GM18499 (cell line): ENCODE measurements around the gene LIM2.
"Not testable (repeated sequence)": the region's sequence is repeated elsewhere in the genome, so short reads cannot be mapped to it uniquely, and the experiment has no call there.

Source experiments
- ATAC-seq: cut with Tn5 transposase; IDR thresholded peaks from one replicate; pipeline ENCODE4 v1.9.1; 2021; ENCODE audit warnings: moderate number of reproducible peaks; ENCODE audit not compliant: insufficient read depth, unreplicated experiment

Gene LIM2

GRCh38 chr19:51397453-51397852 lies 9.7 kb upstream of the LIM2 start:
- ATAC-seq = not testable (repeated sequence)

- no peak for ATAC-seq
Observed at GRCh38 chr19:51396175-51396574, 8.4 kb upstream of the LIM2 start.

- peak; percentile 66 for ATAC-seq
Observed at GRCh38 chr19:51394050-51394836, 6.5 kb upstream of the LIM2 start.

GRCh38 chr19:51392701-51393100 lies 4.9 kb upstream of the LIM2 start:
- ATAC-seq = no peak

GRCh38 chr19:51391073-51391611 lies 3.4 kb upstream of the LIM2 start:
- ATAC-seq = no peak

GRCh38 chr19:51389143-51389542 lies 1.4 kb upstream of the LIM2 start:
- ATAC-seq = no peak

- ATAC-seq = no peak
Observed at GRCh38 chr19:51386882-51387520, 773 bp downstream of the LIM2 start.

- no peak for ATAC-seq
Observed at GRCh38 chr19:51382004-51382403, 5.8 kb downstream of the LIM2 start.

GRCh38 chr19:51380379-51380778 lies 7.4 kb downstream of the LIM2 start:
- no peak for ATAC-seq

- ATAC-seq = no peak
Observed at GRCh38 chr19:51377422-51377821, 10.4 kb downstream of the LIM2 start.

- ATAC-seq = no peak
Observed at GRCh38 chr19:51375504-51376221, 12.1 kb downstream of the LIM2 start.

GRCh38 chr19:51372649-51373504 lies 14.9 kb downstream of the LIM2 start, which contains the start of gene NKG7:
NKG7 (minus strand) TSS chr19:51372654; CDS start chr19:51372535, 119 bp downstream.
- no peak for ATAC-seq

- no peak for ATAC-seq
Observed at GRCh38 chr19:51372021-51372648, 15.6 kb downstream of the LIM2 start.

- no peak for ATAC-seq
Observed at GRCh38 chr19:51371186-51371690, 16.5 kb downstream of the LIM2 start.

GRCh38 chr19:51370230-51370629 lies 17.5 kb downstream of the LIM2 start:
- no peak for ATAC-seq

- no peak for ATAC-seq
Observed at GRCh38 chr19:51368366-51369282, 19.1 kb downstream of the LIM2 start, which contains the start of gene CLDND2. CLDND2 (minus strand) TSS chr19:51369003; CDS start chr19:51368577, 426 bp downstream.

- no peak for ATAC-seq
Observed at GRCh38 chr19:51367565-51368365, 20.0 kb downstream of the LIM2 start.

GRCh38 chr19:51367255-51367564 lies 20.6 kb downstream of the LIM2 start:
- no peak for ATAC-seq
